Stimulated activated CD4-positive, alpha-beta T cell treated with anti-CD3 and anti-CD28 coated beads, Interleukin-4, amount 100 ng/mL, for 24 hours (primary cell): ENCODE measurements around the gene APMAP.
"Not testable (repeated sequence)": the region's sequence is repeated elsewhere in the genome, so short reads cannot be mapped to it uniquely, and the experiment has no call there.

Source experiments
- DNase-seq: peaks from one replicate; pipeline ENCODE4 v3.0.0-alpha.2; 2020

APMAP gene

GRCh38 chr20:24950128-24950835 lies 42.3 kb downstream of the APMAP start:
- no peak for DNase-seq

GRCh38 chr20:24949756-24950127 lies 42.8 kb downstream of the APMAP start:
- DNase-seq, result peak; percentile 15

- peak; percentile 81 for DNase-seq
Measured at GRCh38 chr20:24948939-24949679, 43.4 kb downstream of the APMAP start, which contains the start of gene CST7. CST7 (plus strand) TSS chr20:24949269; CDS start chr20:24949506, 237 bp downstream.

- not testable (repeated sequence) for DNase-seq
Measured at GRCh38 chr20:24948396-24948938, 44.1 kb downstream of the APMAP start.

- not testable (repeated sequence) for DNase-seq
Measured at GRCh38 chr20:24946376-24946775, 46.2 kb downstream of the APMAP start.

- no peak for DNase-seq
Measured at GRCh38 chr20:24943731-24944130, 48.8 kb downstream of the APMAP start.

- no peak for DNase-seq
Measured at GRCh38 chr20:24943196-24943595, 49.4 kb downstream of the APMAP start.

GRCh38 chr20:24942679-24943078 lies 49.9 kb downstream of the APMAP start:
- DNase-seq, result no peak

- DNase-seq, result no peak
Measured at GRCh38 chr20:24939036-24939435, 53.5 kb downstream of the APMAP start.

- no peak for DNase-seq
Measured at GRCh38 chr20:24938498-24938897, 54.1 kb downstream of the APMAP start.

GRCh38 chr20:24937579-24937978 lies 55.0 kb downstream of the APMAP start:
- no peak for DNase-seq

- no peak for DNase-seq
Measured at GRCh38 chr20:24936526-24937407, 55.8 kb downstream of the APMAP start.

GRCh38 chr20:24935766-24936525 lies 56.6 kb downstream of the APMAP start:
- no peak for DNase-seq

GRCh38 chr20:24935140-24935539 lies 57.4 kb downstream of the APMAP start:
- no peak for DNase-seq

GRCh38 chr20:24934716-24935115 lies 57.8 kb downstream of the APMAP start:
- no peak for DNase-seq

GRCh38 chr20:24934101-24934661 lies 58.4 kb downstream of the APMAP start:
- no peak for DNase-seq

GRCh38 chr20:24933266-24933908 lies 59.2 kb downstream of the APMAP start:
- no peak for DNase-seq

GRCh38 chr20:24931893-24932292 lies 60.7 kb downstream of the APMAP start:
- DNase-seq, result not testable (repeated sequence)

- DNase-seq, result not testable (repeated sequence)
Measured at GRCh38 chr20:24930724-24931688, 61.5 kb downstream of the APMAP start.
